Measurements from ENCODE around the gene TDRD1.

The TDRD1 gene

DNA sequence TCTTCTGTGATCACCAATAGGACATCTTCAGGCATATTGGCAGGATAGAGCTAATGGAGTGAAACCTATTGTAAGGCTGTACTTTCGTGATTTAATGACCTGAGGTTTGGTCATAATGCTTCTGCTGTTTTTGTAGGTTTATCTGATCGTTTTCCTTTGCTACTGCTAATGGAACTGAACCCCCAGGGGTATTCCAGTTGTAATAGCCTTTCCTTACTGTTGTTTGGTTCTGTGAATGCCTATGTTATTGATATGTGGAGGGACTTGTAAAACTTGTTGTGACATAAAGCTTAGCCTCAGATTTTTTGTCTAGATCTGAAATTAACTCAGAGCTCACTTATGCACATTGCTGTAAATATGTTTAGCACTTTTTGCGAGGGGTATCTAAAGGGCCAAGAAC, 49.0 kb downstream of the TDRD1 start:
- TF ChIP-seq, protein P1, sequence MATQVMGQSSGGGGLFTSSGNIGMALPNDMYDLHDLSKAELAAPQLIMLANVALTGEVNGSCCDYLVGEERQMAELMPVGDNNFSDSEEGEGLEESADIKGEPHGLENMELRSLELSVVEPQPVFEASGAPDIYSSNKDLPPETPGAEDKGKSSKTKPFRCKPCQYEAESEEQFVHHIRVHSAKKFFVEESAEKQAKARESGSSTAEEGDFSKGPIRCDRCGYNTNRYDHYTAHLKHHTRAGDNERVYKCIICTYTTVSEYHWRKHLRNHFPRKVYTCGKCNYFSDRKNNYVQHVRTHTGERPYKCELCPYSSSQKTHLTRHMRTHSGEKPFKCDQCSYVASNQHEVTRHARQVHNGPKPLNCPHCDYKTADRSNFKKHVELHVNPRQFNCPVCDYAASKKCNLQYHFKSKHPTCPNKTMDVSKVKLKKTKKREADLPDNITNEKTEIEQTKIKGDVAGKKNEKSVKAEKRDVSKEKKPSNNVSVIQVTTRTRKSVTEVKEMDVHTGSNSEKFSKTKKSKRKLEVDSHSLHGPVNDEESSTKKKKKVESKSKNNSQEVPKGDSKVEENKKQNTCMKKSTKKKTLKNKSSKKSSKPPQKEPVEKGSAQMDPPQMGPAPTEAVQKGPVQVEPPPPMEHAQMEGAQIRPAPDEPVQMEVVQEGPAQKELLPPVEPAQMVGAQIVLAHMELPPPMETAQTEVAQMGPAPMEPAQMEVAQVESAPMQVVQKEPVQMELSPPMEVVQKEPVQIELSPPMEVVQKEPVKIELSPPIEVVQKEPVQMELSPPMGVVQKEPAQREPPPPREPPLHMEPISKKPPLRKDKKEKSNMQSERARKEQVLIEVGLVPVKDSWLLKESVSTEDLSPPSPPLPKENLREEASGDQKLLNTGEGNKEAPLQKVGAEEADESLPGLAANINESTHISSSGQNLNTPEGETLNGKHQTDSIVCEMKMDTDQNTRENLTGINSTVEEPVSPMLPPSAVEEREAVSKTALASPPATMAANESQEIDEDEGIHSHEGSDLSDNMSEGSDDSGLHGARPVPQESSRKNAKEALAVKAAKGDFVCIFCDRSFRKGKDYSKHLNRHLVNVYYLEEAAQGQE (IDR thresholded peaks at IDR 0.05; ENCODE audit: low read depth) = no peak
- no peak for TF ChIP-seq TEAD4 (IDR thresholded peaks at IDR 0.05)
- TF ChIP-seq MAX (IDR thresholded peaks at IDR 0.05) = no peak
- no peak for TF ChIP-seq TAF1 (IDR thresholded peaks at IDR 0.05; ENCODE audit: low read depth)
- TF ChIP-seq ZBTB7A (IDR thresholded peaks at IDR 0.05; ENCODE audit: low read depth) = no peak
- TF ChIP-seq FOXM1 (IDR thresholded peaks at IDR 0.05; ENCODE audit: borderline replicate concordance, low read depth) = no peak
- TF ChIP-seq EP300 (IDR thresholded peaks at IDR 0.05; ENCODE audit: borderline replicate concordance) = no peak
- TF ChIP-seq RAD21 (IDR thresholded peaks at IDR 0.05; ENCODE audit: low read depth) = no peak
- TF ChIP-seq CREB1 (IDR thresholded peaks at IDR 0.05; ENCODE audit: low read depth) = no peak
- TF ChIP-seq EGR1 (IDR thresholded peaks at IDR 0.05) = no peak
- TF ChIP-seq, protein P2, sequence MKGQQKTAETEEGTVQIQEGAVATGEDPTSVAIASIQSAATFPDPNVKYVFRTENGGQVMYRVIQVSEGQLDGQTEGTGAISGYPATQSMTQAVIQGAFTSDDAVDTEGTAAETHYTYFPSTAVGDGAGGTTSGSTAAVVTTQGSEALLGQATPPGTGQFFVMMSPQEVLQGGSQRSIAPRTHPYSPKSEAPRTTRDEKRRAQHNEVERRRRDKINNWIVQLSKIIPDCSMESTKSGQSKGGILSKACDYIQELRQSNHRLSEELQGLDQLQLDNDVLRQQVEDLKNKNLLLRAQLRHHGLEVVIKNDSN (IDR thresholded peaks at IDR 0.05) = no peak

DNA sequence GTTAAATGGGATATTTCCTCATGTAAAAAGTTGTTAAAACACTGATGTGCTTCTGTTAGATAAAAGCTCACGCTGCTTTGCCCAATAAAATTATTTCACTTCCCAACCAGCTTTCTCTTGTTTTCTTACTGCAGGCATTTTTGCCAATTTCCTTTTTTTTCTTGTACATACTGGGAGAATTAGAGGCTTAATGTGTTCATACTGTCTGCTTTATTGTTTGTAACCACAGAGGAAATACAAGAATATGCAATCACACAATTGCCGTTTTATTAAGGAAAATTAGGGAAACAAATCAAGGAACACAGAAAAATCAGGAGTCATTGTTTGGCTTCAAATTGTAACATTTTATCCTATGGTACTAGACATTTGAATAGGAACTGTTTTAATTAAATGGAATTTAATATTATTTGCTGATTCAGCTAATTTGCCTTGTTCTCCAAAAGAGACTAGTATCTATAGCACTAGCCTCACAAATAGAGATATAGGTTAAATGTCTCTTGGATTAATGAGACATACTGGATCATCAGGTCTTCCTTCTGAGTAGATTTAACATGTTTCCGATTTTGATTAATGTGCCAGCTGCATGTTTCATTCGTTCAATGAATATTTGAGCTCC, 53.5 kb downstream of the TDRD1 start:
- TF ChIP-seq EGR1 (IDR thresholded peaks at IDR 0.05) (no peak), NFIC (IDR thresholded peaks at IDR 0.05) (no peak), TCF12 (IDR thresholded peaks at IDR 0.05; ENCODE audit: low read depth) (no peak), TEAD4 (IDR thresholded peaks at IDR 0.05) (no peak)

GRCh38 chr10:114233482-114233881, 54.3 kb downstream of the TDRD1 start:
- TF ChIP-seq ZBTB7A (IDR thresholded peaks at IDR 0.05; ENCODE audit: low read depth) = no peak
- TF ChIP-seq TAF1 (IDR thresholded peaks at IDR 0.05; ENCODE audit: low read depth) = no peak
- TF ChIP-seq YY1 (IDR thresholded peaks at IDR 0.05; ENCODE audit: low read depth) = no peak
- TF ChIP-seq TCF12 (IDR thresholded peaks at IDR 0.05; ENCODE audit: low read depth) = no peak
- no peak for TF ChIP-seq CREB1 (IDR thresholded peaks at IDR 0.05; ENCODE audit: low read depth)
- TF ChIP-seq EP300 (IDR thresholded peaks at IDR 0.05; ENCODE audit: borderline replicate concordance) = no peak

GRCh38 chr10:114234132-114234531, 55.0 kb downstream of the TDRD1 start:
- TF ChIP-seq ZBTB7A (IDR thresholded peaks at IDR 0.05; ENCODE audit: low read depth) = no peak
- no peak for TF ChIP-seq TCF12 (IDR thresholded peaks at IDR 0.05; ENCODE audit: low read depth)
- TF ChIP-seq, protein P2 (IDR thresholded peaks at IDR 0.05) = no peak
- TF ChIP-seq MAX (IDR thresholded peaks at IDR 0.05) = no peak
- no peak for TF ChIP-seq TAF1 (IDR thresholded peaks at IDR 0.05; ENCODE audit: low read depth)
- no peak for TF ChIP-seq YY1 (IDR thresholded peaks at IDR 0.05; ENCODE audit: low read depth)
- no peak for TF ChIP-seq EGR1 (IDR thresholded peaks at IDR 0.05)

DNA sequence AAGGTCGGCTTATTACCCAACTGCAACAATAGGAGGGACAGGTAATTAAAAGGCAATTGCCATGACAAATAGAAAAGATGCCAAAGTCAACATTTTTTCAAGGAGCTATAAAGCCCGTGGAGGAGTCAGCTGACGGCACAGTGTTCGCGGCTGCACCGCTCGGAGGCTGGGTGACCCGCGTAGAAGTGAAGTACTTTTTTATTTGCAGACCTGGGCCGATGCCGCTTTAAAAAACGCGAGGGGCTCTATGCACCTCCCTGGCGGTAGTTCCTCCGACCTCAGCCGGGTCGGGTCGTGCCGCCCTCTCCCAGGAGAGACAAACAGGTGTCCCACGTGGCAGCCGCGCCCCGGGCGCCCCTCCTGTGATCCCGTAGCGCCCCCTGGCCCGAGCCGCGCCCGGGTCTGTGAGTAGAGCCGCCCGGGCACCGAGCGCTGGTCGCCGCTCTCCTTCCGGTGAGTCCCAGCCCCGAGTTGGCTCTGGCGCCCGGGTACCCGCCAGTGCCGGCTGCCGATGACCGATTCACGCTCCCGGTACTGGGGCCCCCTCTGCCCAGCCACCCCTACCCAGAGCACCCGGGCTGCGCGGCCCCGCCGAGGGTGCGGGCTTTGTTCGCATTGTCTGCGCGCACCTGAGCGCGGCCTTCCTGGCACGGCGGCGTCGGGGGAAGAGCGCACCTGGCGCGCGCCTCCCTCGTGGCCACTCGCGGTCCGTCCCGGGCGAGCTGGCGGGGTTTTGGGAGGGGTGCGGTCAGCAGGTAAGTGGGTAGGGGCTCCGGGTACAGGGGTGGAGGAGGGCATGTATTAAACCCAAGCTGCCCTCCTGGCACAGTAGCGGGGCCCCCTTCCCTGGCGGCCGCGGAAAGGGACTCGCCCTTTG, 60.2 kb downstream of the TDRD1 start, which contains the start of gene VWA2:
TSS of gene VWA2 (plus strand) at position 138 of the 877 bp plus-strand sequence. CDS start 9,460 bp downstream, outside the sequence.
- TF ChIP-seq YY1 (IDR thresholded peaks at IDR 0.05; ENCODE audit: low read depth) (no peak), TEAD4 (IDR thresholded peaks at IDR 0.05) (0 out of 2 replicates have a peak, but pooled peaks have one; percentile 15), FOXM1 (IDR thresholded peaks at IDR 0.05; ENCODE audit: borderline replicate concordance, low read depth) (no peak), TAF1 (IDR thresholded peaks at IDR 0.05; ENCODE audit: low read depth) (no peak), CEBPB (IDR thresholded peaks at IDR 0.05) (0 out of 2 replicates have a peak, but pooled peaks have one; percentile 49), CREB1 (IDR thresholded peaks at IDR 0.05; ENCODE audit: low read depth) (no peak), MAX (IDR thresholded peaks at IDR 0.05) (peak; percentile 91), TCF12 (IDR thresholded peaks at IDR 0.05; ENCODE audit: low read depth) (no peak), NFIC (IDR thresholded peaks at IDR 0.05) (peak; percentile 41; the same call in 1 of the 2 replicates), EP300 (IDR thresholded peaks at IDR 0.05; ENCODE audit: borderline replicate concordance) (no peak), RAD21 (IDR thresholded peaks at IDR 0.05; ENCODE audit: low read depth) (peak; percentile 78), ZBTB7A (IDR thresholded peaks at IDR 0.05; ENCODE audit: low read depth) (peak; percentile 51; the same call in 1 of the 2 replicates), EGR1 (IDR thresholded peaks at IDR 0.05) (no peak)
- TF ChIP-seq, protein P2 (IDR thresholded peaks at IDR 0.05) = peak; percentile 80
- TF ChIP-seq, protein P1 (IDR thresholded peaks at IDR 0.05; ENCODE audit: low read depth) = no peak

Data from Ishikawa (cell line).